ENCODE results near the gene VPS13D. TPM values are rescaled to one million over a fixed set of nuclear protein-coding genes. Genes with fewer than 3 reads are reported as not detected.
"Not testable (repeated sequence)": the region's sequence is repeated elsewhere in the genome, so short reads cannot be mapped to it uniquely, and the experiment has no call there.

The VPS13D gene
- polyA plus RNA-seq, 3 donors = 26.8 to 31.3 (median 27.1) TPM

DNA sequence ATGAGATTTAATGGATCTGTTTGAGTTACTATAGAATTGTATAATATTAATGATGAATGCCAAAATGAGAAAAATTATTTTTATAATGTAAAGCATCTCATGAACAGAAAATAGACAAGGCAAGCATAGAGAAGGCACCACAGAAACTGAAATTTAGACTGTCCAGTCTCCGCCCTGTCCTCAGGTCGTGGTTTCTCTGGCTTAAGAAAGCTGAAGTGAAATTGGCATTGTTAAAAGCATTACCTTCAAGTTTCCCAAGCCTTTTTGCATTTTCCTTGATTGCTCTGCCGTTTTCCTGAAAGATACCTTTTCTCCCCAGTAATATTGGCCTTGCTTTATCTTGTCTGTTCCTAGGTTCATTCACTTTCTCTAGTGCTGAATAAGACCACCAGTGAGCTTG is 58.0 kb downstream of the VPS13D start:
- DNase-seq = no peak

GRCh38 chr1:12290828-12291227 is 61.0 kb downstream of the VPS13D start:
- no peak for DNase-seq

DNA sequence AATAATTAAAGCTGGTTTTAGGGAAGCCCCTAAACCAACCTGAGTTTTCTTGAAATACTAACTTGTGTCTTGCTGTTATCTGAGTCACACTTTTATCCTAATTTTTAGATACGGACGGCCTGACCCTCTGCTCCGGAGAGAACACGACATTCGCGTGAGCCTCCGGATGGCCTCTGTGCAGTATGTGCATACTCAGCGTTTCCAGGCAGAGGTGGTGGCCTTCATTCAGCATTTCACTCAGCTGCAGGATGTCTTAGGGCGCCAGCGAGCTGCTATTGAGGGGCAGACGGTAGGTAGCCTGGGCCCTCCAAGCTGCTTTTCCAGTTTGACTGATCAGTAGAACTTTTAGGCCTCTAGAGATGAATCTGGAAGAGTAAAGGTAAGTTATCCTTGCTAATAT is 63.6 kb downstream of the VPS13D start:
- DNase-seq = no peak

DNA sequence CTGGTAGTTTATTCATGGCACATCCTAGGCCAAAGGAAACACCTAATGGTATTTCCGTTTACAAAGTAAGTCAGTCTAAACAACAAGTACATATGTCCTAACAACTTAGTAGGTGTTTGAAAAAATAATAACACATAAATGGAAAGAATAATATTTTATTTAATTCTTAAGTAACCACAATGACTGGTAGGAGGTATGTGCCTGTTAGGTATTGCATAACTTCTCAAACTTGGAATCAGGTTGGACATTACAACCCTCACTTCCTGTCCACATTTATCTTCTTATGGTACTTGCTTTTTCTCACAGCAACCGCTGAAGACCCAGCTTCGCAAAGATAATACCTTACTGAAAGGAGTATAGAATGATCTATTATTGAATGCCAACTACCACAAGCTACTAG is 64.2 kb downstream of the VPS13D start:
- DNase-seq = no peak

- DNase-seq = no peak
These were observed 66.2 kb downstream of the VPS13D start for GRCh38 chr1:12296016-12296415.

DNA sequence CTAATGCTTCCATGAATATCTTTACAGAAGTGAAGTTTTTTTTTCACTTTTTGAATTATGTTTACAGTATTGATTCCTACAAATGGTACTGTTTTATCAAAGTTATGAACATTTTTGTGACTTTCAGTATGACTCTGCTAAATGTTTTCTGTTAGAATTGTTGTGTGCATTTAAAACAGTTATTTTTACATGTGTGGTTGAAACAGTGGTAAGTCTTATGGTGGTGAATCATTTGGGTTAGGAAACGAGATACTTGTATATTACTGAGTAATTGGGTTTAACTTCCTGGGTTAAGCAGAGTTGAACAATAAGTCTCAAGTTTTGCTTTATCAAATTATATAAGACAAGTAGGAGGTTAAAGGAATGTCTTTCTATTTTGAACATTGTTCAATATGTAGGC is 66.8 kb downstream of the VPS13D start:
- DNase-seq = no peak

DNA sequence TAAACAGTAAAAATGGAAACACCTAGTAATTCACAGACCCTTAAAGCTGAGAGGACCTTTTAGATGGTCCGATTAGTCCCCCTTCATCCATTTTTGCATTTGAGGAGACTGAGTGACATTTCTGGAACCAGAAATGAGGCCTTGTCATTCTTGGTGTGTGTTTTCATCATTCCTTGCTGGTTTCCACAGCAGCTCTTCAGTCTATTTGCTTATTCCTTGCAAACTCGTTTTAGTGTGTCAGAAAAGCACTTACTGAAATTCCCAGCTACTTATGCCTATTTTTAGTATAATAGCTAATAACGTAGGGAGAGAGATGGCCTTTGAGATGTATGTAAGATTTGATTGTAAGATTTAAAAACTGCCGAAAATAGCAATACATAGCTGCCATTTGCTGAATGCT is 70.9 kb downstream of the VPS13D start:
- no peak for DNase-seq

GRCh38 chr1:12301518-12302237 is 71.8 kb downstream of the VPS13D start:
- no peak for DNase-seq

GRCh38 chr1:12302798-12303447 is 73.1 kb downstream of the VPS13D start:
- DNase-seq = no peak

- DNase-seq = no peak
These were observed 75.5 kb downstream of the VPS13D start for GRCh38 chr1:12305377-12305776.

GRCh38 chr1:12309783-12310742 is 80.2 kb downstream of the VPS13D start:
- DNase-seq = no peak

- DNase-seq = no peak
These were observed 84.6 kb downstream of the VPS13D start for GRCh38 chr1:12314333-12314903.

DNA sequence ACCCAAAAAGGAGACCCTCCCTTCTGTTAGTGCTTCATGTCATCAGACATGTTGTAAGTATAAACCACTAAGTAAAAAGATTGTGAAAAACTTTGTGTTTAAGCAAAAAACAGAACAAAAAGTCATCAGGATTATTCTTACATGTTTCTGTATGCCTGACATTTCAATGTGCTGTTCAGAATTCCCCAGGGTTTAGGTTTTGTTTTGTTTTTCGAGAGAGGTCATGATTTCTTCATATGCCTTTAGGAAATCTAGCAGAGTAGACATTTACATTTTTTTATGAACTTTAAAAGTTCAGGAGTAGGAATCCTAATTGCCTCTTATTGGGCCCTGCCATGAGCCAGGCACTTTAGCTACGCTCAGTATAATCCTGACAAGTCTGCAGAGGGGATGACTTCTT is 85.3 kb downstream of the VPS13D start:
- no peak for DNase-seq

DNA sequence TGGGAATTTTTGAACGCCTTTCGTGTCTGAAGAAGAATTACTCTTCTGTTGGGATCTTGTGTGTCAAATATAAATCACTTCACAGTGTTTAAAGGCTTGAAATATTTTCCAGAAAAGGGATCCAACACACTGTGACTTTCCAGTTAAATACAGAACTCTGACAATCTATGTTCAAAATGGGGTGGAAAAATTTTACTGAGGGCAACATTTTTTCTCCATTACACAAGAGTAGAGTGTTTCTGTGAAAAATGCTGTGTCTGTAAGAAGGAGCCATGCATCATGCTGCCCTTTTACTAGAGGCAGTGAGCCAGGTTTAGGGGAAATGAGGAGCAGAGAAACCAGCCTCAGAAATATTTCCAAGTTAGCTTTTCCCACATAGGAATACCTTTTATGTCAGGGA is 86.5 kb downstream of the VPS13D start:
- no peak for DNase-seq

DNA sequence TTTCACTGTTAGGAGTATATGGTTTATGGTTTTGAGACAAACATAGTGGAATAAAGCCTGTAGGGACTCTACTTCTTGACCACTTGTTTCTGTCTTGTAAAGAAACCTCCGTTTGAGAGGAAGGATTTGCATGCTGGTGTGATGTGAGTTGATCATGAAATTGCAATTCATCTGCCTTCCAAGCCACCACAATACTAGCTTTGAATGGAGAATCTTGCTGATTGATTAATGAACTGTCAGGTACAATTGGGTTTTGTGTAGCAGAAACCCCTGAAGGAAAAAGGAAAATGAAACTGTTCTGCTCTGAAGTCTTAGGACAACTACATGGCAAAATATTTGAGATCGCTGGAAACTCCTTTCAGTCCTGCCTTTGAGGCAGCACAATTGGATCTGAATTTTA is 90.7 kb downstream of the VPS13D start:
- DNase-seq = no peak

DNA sequence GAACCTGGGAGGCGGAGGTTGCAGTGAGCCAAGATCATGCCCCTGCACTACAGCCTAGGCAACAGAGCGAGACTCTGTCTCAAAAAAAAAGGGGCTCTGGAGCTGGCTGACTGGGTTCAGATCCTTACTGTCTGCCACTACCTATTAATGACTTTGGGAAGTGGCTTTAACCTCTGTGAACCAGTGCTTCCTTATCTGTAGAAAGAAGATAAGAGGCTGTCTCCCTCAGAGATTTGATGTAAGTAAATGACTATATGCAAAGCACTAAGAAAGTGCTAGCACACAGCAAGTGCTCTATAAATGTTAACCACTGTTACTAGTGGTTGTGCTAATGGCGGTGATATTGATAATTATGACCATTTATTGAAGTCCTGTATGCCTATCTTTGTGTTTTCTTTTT is 94.6 kb downstream of the VPS13D start:
- no peak for DNase-seq

GRCh38 chr1:12324973-12325372 is 95.1 kb downstream of the VPS13D start:
- DNase-seq = not testable (repeated sequence)

GRCh38 chr1:12326986-12327385 is 97.2 kb downstream of the VPS13D start:
- no peak for DNase-seq

DNA sequence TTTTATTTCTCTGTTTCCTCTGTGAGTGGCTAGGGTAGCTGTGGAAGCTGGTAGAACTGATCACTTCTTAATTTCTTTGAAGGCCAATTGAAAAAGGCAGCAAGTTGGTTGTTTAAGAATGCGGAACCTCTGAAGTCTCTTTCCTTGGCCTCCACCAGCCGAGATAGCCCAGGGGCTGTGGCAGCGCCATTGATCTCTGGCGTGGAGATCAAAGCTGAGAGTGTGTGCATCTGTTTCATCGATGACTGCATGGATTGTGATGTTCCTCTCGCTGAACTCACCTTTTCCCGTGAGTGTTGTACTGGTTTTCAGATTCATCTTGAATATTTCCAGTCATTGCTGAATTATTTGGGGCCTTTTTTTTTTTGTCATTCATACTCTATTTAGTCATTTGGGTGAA is 97.7 kb downstream of the VPS13D start:
- DNase-seq = no peak

DNA sequence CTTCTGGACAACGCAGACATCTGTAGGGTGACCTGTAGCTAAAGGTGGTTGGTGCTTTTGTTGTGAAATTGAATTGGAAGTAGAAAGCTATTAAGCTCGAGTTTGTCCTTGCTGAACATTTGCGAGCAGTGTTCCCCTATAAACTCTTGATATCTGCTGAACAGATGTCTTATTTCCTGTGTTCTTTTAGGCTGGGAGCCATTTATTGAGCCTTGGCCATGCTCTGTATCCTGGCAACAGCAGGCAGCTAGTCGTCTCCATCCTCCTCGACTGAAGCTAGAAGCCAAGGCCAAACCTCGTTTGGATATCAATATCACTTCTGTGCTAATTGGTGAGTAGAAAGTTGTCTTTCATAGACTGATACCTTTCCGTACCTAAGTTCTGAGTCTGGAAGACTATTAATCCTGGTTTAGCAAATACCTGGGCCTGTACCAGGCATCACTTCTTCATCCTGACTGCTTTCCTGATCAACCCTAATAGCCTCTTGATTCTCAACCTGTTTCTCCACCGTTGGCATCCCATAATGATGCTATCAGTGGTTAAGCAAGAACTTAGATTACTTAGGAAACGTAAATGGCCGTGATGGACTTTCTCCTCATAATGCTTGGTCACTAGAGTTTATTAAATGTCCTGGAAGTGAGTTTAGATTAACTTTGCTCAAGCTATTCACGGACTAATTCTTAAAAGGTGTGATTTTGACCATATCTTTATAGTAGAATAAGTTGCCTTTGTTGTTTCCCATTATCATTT is 103.4 kb downstream of the VPS13D start:
- DNase-seq = no peak

- no peak for DNase-seq
These were observed 106.0 kb downstream of the VPS13D start for GRCh38 chr1:12335815-12336214.

GRCh38 chr1:12336413-12336812 is 106.6 kb downstream of the VPS13D start:
- DNase-seq = no peak

All from renal pelvis (tissue), 4 donors.